IMR-90 (cell line): ENCODE data around the gene IL11. TPM values are rescaled to one million over a fixed set of nuclear protein-coding genes. Genes with fewer than 3 reads are reported as not detected.

Experiments
- ATAC-seq: fragments of 200-7000 bp; cut with Tn5 transposase; 2 replicates; pipeline ENCODE4 v1.9.1; 2020; ENCODE audit warnings: low read depth, mild to moderate bottlenecking, moderate library complexity
- BruUV-seq: library from RNA; stranded (reverse); fragments of 400-500 nt; replicated peaks from 2 replicates; lab custom pipeline; 2021; lab: Mats Ljungman, UMichigan
- CTCF ChIA-PET: fragments of 300-600 bp; formaldehyde crosslinking; extraction: SDS; loops from one replicate; lab custom pipeline; 2021; ENCODE audit warnings: antibody characterized with exemption; lab: Yijun Ruan, JAX
- POLR2A ChIA-PET: fragments of 300-600 bp; sonication (Branson Sonifier 250); formaldehyde crosslinking; loops from one replicate; lab custom pipeline; 2022; ENCODE audit warnings: antibody characterized with exemption; ENCODE audit not compliant: unreplicated experiment; lab: Charles Lee
- DNase-seq: peaks from one replicate; pipeline ENCODE4 v3.0.0; 2013
- H2AFZ ChIP-seq: replicated peaks from 2 replicates; pipeline ENCODE3; 2013; ENCODE audit warnings: low read length, mild to moderate bottlenecking; ENCODE audit not compliant: poor library complexity
- H2AK5ac ChIP-seq: 2 replicates; pipeline ENCODE4 v1.6.1; 2013; ENCODE audit warnings: low read depth, low read length, inconsistent platforms
- H2AK9ac ChIP-seq: replicated peaks from 2 replicates; pipeline ENCODE3; 2013; ENCODE audit warnings: mild to moderate bottlenecking, low read depth, low read length, moderate library complexity; ENCODE audit not compliant: poor library complexity
- H2BK120ac ChIP-seq: 2 replicates; pipeline ENCODE4 v1.6.1; 2013; ENCODE audit warnings: low read depth, low read length, inconsistent platforms
- H2BK15ac ChIP-seq: 3 replicates; pipeline ENCODE4 v1.6.1; 2013; ENCODE audit warnings: low read depth, low read length, inconsistent platforms
- H2BK20ac ChIP-seq: 2 replicates; pipeline ENCODE4 v1.6.1; 2013; ENCODE audit warnings: low read depth, mild to moderate bottlenecking, inconsistent platforms, low read length, moderate library complexity
- H2BK5ac ChIP-seq: 2 replicates; pipeline ENCODE4 v1.6.1; 2013; ENCODE audit warnings: mild to moderate bottlenecking, low read depth, low read length, inconsistent platforms; ENCODE audit not compliant: poor library complexity, severe bottlenecking
- H3K14ac ChIP-seq: replicated peaks from 2 replicates; pipeline ENCODE4 v1.6.1; 2013; ENCODE audit warnings: low read depth, low read length, inconsistent platforms
- H3K18ac ChIP-seq: 2 replicates; pipeline ENCODE4 v1.6.1; 2013; ENCODE audit warnings: low read depth, low read length, control low read depth
- H3K23ac ChIP-seq: 2 replicates; pipeline ENCODE4 v1.6.1; 2013; ENCODE audit warnings: low read depth, low read length, inconsistent platforms
- H3K27ac ChIP-seq: 2 replicates; pipeline ENCODE4 v1.5.1; 2013; ENCODE audit warnings: mild to moderate bottlenecking, control low read depth, low read length; ENCODE audit not compliant: insufficient read depth
- H3K27me3 ChIP-seq: 2 replicates; pipeline ENCODE4 v1.6.1; 2013; ENCODE audit warnings: low read length; ENCODE audit not compliant: control insufficient read depth, insufficient read depth
- H3K36me3 ChIP-seq: 2 replicates; pipeline ENCODE4 v1.6.1; 2013; ENCODE audit warnings: low read length, mixed read lengths; ENCODE audit not compliant: control insufficient read depth, insufficient read depth
- H3K4ac ChIP-seq: 2 replicates; pipeline ENCODE4 v1.6.1; 2013; ENCODE audit warnings: low read depth, low read length, inconsistent platforms
- H3K4me1 ChIP-seq: 2 replicates; pipeline ENCODE4 v1.6.1; 2013; ENCODE audit warnings: low read length, mixed read lengths; ENCODE audit not compliant: control insufficient read depth, insufficient read depth
- H3K4me2 ChIP-seq: 2 replicates; pipeline ENCODE4 v1.6.1; 2013; ENCODE audit warnings: low read depth, mild to moderate bottlenecking, control low read depth, low read length, moderate library complexity
- H3K4me3 ChIP-seq: 2 replicates; pipeline ENCODE4 v1.5.1; 2013; ENCODE audit warnings: low read depth, mild to moderate bottlenecking, control low read depth, low read length, moderate library complexity; ENCODE audit not compliant: insufficient read depth
- H3K56ac ChIP-seq: 2 replicates; pipeline ENCODE4 v1.6.1; 2013; ENCODE audit warnings: low read length, inconsistent platforms; ENCODE audit not compliant: insufficient read depth; ENCODE audit errors: extremely low read depth
- H3K79me1 ChIP-seq, 2 experiments: 2 replicates each; pipeline ENCODE4 v1.6.1; 2013; ENCODE audit warnings: low read length in 2 of 2, inconsistent platforms in 1 of 2, low read depth in 1 of 2
- H3K9ac ChIP-seq: 2 replicates; pipeline ENCODE4 v1.6.1; 2013; ENCODE audit warnings: low read depth, low read length, control low read depth
- H3K9me1 ChIP-seq: 2 replicates; pipeline ENCODE4 v1.6.1; 2013; ENCODE audit warnings: low read length, inconsistent platforms; ENCODE audit not compliant: insufficient read depth
- H3K9me3 ChIP-seq: 2 replicates; pipeline ENCODE4 v1.6.1; 2013; ENCODE audit warnings: low read length; ENCODE audit not compliant: control insufficient read depth, insufficient read depth
- H4K20me1 ChIP-seq: 2 replicates; pipeline ENCODE4 v1.6.1; 2013; ENCODE audit warnings: low read length, inconsistent platforms; ENCODE audit not compliant: insufficient read depth
- H4K5ac ChIP-seq: 2 replicates; pipeline ENCODE4 v1.6.1; 2013; ENCODE audit warnings: mild to moderate bottlenecking, low read depth, low read length, control low read depth
- H4K8ac ChIP-seq, 2 experiments: 2 replicates each; pipeline ENCODE4 v1.6.1; 2013; ENCODE audit warnings: low read depth in 2 of 2, low read length in 2 of 2, control low read depth in 1 of 2, inconsistent platforms in 1 of 2
- H4K91ac ChIP-seq: 2 replicates; pipeline ENCODE4 v1.6.1; 2013; ENCODE audit warnings: low read depth, low read length, inconsistent platforms; ENCODE audit not compliant: insufficient read depth
- BHLHE40 ChIP-seq: fragments of 150-350 bp; IDR thresholded peaks from 2 replicates; pipeline ENCODE4 v1.6.1; 2016; ENCODE audit warnings: mild to moderate bottlenecking, low read depth, low read length
- CHD1 ChIP-seq: IDR thresholded peaks from 2 replicates; pipeline ENCODE4 v1.6.1; 2012; ENCODE audit warnings: low read depth, low read length, improper control_type of control experiment
- MAFK ChIP-seq: IDR thresholded peaks from 2 replicates; pipeline ENCODE4 v1.6.1; 2012; ENCODE audit warnings: low read depth, low read length, improper control_type of control experiment
- MAZ ChIP-seq: IDR thresholded peaks from 2 replicates; pipeline ENCODE4 v1.6.1; 2012; ENCODE audit warnings: low read depth, mild to moderate bottlenecking, low read length, improper control_type of control experiment, moderate library complexity, borderline replicate concordance
- MXI1 ChIP-seq: IDR thresholded peaks from 2 replicates; pipeline ENCODE4 v1.6.1; 2012; ENCODE audit warnings: low read depth, mild to moderate bottlenecking, low read length, moderate library complexity, borderline replicate concordance
- POLR2A ChIP-seq: IDR thresholded peaks from 2 replicates; pipeline ENCODE4 v1.6.1; 2012; ENCODE audit warnings: mild to moderate bottlenecking, low read depth, low read length
- RAD21 ChIP-seq: IDR thresholded peaks from 2 replicates; pipeline ENCODE4 v1.6.1; 2012; ENCODE audit warnings: low read length, improper control_type of control experiment
- WGBS, 2 experiments: methylation state at CpG; one replicate each; pipeline versions ENCODE4 v1.1.5 to v1.1.7; 2013; ENCODE audit warnings: missing lambda C conversion rate in 2 of 2; ENCODE audit not compliant: insufficient read length in 1 of 2; ENCODE audit errors: extremely low coverage in 2 of 2; 5-methylcytosine and 5-hydroxymethylcytosine counted together
- dilution Hi-C: fragments of 300-500 bp; cut with HindIII; formaldehyde crosslinking; loops from one replicate; pipeline ENCODE4 v1.14.3; 2018; ENCODE audit warnings: low sequenced_read_pairs; ENCODE audit not compliant: unreplicated experiment
- in situ Hi-C: fragments of 300-500 bp; cut with MboI; formaldehyde crosslinking; loops from 3 replicates; pipeline ENCODE4 v1.14.3; 2019; ENCODE audit warnings: low sequenced_read_pairs, inconsistent platforms, mixed read lengths
- intact Hi-C: fragments of 100-400 bp; cut with micrococcal nuclease; formaldehyde crosslinking; loops from 2 replicates; pipeline ENCODE4 v1.10.0; 2022
- polyA plus RNA-seq, 3 experiments: library from polyadenylated mRNA; depleted of rRNA; stranded (reverse); fragments of >200 nt; gene quantifications; 2 replicates each; pipeline ENCODE4 v1.2.3, GENCODE V29; 2012; ENCODE audit warnings: low replicate concordance in 1 of 3
- total RNA-seq: library from RNA; depleted of rRNA; stranded (reverse); fragments of >200 nt; gene quantifications from 2 replicates; pipeline ENCODE4 v1.2.3, GENCODE V29; 2012
- TF ChIP-seq, protein P1 (sequence below): conservative IDR thresholded peaks from 2 replicates; pipeline ENCODE4 v1.5.1; 2012; ENCODE audit warnings: mild to moderate bottlenecking, low read depth, low read length, improper control_type of control experiment
- TF ChIP-seq, protein P2 (sequence below): fragments of 150-350 bp; IDR thresholded peaks from 2 replicates; pipeline ENCODE4 v1.6.1; 2017; ENCODE audit warnings: mild to moderate bottlenecking, antibody characterized with exemption, low read length, low read depth
- TF ChIP-seq, protein P3 (sequence below): fragments of 150-350 bp; IDR thresholded peaks from 2 replicates; pipeline ENCODE4 v1.6.1; 2016; ENCODE audit warnings: low read depth, mild to moderate bottlenecking, low read length, moderate library complexity, borderline replicate concordance

The IL11 gene
- total and polyA plus RNA-seq, 2 of the 4 experiments (the other 2 are of a cell fraction): 14.3 to 33.6 TPM

DNA sequence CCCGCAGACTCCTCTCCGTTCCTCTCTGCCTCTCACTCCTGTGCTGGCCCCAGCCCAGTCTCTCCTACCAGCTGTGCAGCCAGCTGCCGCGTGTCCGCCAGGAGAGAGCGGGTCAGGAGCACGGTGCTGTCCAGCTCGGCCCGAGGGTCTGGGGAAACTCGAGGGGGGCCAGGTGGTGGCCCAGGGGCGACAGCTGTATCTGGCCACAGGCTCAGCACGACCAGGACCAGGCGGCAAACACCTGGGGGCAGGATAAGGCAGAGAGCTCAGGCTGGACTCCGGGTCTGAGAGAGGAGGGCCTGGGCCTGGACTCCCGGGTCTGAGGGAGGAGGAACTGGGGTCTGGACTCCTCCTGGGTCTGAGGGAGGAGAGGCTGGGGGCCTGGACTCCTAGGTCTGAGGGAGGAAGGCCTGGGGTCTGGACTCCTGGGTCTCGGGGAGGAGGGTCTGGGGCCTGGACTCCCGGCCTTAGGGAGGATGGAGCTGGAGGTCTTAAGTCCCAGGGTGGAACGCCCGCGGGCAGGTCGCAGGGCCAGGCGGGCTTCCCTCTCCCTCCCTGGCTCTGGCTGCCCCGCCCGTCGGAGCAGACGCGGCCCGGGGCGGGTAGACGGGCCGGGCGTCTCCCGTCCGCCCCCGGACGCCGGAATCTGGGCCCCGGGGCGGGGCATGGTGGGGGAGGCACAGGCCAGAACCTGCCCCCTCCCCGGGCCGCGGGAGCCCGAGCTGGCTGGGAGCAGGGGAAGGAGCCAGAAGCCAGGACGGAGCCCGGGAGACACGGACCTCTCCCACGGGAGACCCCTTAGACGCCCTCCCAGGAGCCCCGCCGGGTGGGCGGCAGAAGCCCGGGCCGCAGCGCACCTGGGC is 1.3 kb downstream of the IL11 start:
- BruUV-seq: no TSS peak
- Histone ChIP-seq H3K23ac (peak overlapping the region; percentile 64), H3K18ac (peak overlapping the region; percentile 33; the same call in 1 of the 2 replicates), H3K4me1 (peaks cover 36% of the 10 kb centered on the region), H2BK5ac (peak overlapping the region; percentile 63), H3K14ac (peak overlapping the region; percentile 89), H2BK120ac (peak overlapping the region; percentile 52), H2BK15ac (no peak overlapping the region), H4K20me1 (peaks cover 49% of the 10 kb centered on the region), H3K9me3 (no peaks in the 10 kb centered on the region), H3K79me1 (peaks cover 5 to 54% of the 10 kb centered on the region in 2 experiments; a peak in 3 of 4 replicates), H3K36me3 (peaks cover 26% of the 10 kb centered on the region), H3K27ac (peak overlapping the region; percentile 78), H3K4me2 (peak overlapping the region; percentile 83), H3K9me1 (peaks cover 11% of the 10 kb centered on the region; the same call in 1 of the 2 replicates), H4K8ac (peak overlapping the region; percentile 75 to 80), H3K56ac (peak overlapping the region; percentile 65), H3K4me3 (peak overlapping the region; percentile 73), H4K5ac (peak overlapping the region; percentile 82), H2AK5ac (peak overlapping the region; percentile 70; the same call in 1 of the 2 replicates), H3K4ac (peak overlapping the region; percentile 92), H3K27me3 (no peaks in the 10 kb centered on the region), H4K91ac (peak overlapping the region; percentile 68), H2AK9ac (peak overlapping the region; percentile 99), H2AFZ (peak overlapping the region; percentile 80), H3K9ac (peak overlapping the region; percentile 72), H2BK20ac (no peak overlapping the region)
- dilution Hi-C loops (no loop called here), intact Hi-C loops (no loop called here), in situ Hi-C loops (no loop called here)
- 28% methylated on average over 7 of the region's 54 CpGs; no CpG with 5 or more reads in 1 of the 2 experiments for WGBS, 2 experiments
- DNase-seq: peak; percentile 49
- POLR2A ChIA-PET: interaction anchor here (0.6 to 1.4 kb wide), 3 partner anchors 15 to 228 kb away, joined by 3 to 5 read pairs (median 4); partner anchors contain the start of genes TMEM238 and UBE2S
- ATAC-seq: peak; percentile 67
- no peak for TF ChIP-seq MAFK
- TF ChIP-seq POLR2A: peak; percentile 66
- TF ChIP-seq MAZ: peak; percentile 96
- TF ChIP-seq, protein P1, sequence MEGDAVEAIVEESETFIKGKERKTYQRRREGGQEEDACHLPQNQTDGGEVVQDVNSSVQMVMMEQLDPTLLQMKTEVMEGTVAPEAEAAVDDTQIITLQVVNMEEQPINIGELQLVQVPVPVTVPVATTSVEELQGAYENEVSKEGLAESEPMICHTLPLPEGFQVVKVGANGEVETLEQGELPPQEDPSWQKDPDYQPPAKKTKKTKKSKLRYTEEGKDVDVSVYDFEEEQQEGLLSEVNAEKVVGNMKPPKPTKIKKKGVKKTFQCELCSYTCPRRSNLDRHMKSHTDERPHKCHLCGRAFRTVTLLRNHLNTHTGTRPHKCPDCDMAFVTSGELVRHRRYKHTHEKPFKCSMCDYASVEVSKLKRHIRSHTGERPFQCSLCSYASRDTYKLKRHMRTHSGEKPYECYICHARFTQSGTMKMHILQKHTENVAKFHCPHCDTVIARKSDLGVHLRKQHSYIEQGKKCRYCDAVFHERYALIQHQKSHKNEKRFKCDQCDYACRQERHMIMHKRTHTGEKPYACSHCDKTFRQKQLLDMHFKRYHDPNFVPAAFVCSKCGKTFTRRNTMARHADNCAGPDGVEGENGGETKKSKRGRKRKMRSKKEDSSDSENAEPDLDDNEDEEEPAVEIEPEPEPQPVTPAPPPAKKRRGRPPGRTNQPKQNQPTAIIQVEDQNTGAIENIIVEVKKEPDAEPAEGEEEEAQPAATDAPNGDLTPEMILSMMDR: no peak
- TF ChIP-seq, protein P2, sequence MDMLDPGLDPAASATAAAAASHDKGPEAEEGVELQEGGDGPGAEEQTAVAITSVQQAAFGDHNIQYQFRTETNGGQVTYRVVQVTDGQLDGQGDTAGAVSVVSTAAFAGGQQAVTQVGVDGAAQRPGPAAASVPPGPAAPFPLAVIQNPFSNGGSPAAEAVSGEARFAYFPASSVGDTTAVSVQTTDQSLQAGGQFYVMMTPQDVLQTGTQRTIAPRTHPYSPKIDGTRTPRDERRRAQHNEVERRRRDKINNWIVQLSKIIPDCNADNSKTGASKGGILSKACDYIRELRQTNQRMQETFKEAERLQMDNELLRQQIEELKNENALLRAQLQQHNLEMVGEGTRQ: no peak
- TF ChIP-seq, protein P3, sequence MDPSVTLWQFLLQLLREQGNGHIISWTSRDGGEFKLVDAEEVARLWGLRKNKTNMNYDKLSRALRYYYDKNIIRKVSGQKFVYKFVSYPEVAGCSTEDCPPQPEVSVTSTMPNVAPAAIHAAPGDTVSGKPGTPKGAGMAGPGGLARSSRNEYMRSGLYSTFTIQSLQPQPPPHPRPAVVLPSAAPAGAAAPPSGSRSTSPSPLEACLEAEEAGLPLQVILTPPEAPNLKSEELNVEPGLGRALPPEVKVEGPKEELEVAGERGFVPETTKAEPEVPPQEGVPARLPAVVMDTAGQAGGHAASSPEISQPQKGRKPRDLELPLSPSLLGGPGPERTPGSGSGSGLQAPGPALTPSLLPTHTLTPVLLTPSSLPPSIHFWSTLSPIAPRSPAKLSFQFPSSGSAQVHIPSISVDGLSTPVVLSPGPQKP: no peak
- no peak for TF ChIP-seq RAD21
- TF ChIP-seq BHLHE40: no peak
- TF ChIP-seq MXI1: peak; percentile 12; the same call in 1 of the 2 replicates
- TF ChIP-seq CHD1: peak; percentile 36; the same call in 1 of the 2 replicates
- CTCF ChIA-PET: no interaction called here
